Prostate gland (tissue), 2 donors: ENCODE measurements around the gene MITF. TPM values are rescaled to one million over a fixed set of nuclear protein-coding genes. Genes with fewer than 3 reads are reported as not detected.

Experiments used
- DNase-seq: peaks from one replicate; pipeline ENCODE4 v3.0.0-alpha.2; 2019; ENCODE audit warnings: low spot score
- H3K27ac ChIP-seq, 2 donors: fragments of 200-600 bp; sonication (generic); 2 replicates each; pipeline ENCODE4 v1.5.1; 2017 to 2019
- H3K27me3 ChIP-seq: fragments of 200-600 bp; sonication (generic); replicated peaks from 2 replicates; pipeline ENCODE4 v1.5.1; 2019; ENCODE audit not compliant: insufficient read depth
- H3K36me3 ChIP-seq, 2 donors: fragments of 200-600 bp; sonication (generic); 1 replicate in 1 of 2; 2 replicates in 1 of 2; pipeline versions ENCODE4 v1.5.1 to v1.8.1; 2017 to 2019
- H3K4me1 ChIP-seq: fragments of 200-600 bp; sonication (generic); replicated peaks from 2 replicates; pipeline ENCODE4 v1.5.1; 2019
- H3K4me3 ChIP-seq, 2 donors: fragments of 200-600 bp; sonication (generic); 2 replicates each; pipeline ENCODE4 v1.5.1; 2017 to 2019
- H3K9me3 ChIP-seq: fragments of 200-600 bp; sonication (generic); 2 replicates; pipeline ENCODE4 v1.5.1; 2017
- CTCF ChIP-seq, 4 experiments: fragments of 200-600 bp in 2 of 4; fragments of 450-650 bp in 2 of 4; sonication (generic) in 2 of 4; IDR thresholded peaks; 1 replicate in 3 of 4; 2 replicates in 1 of 4; pipeline ENCODE4 v1.5.1; 2016 to 2019; ENCODE audit warnings: antibody characterized with exemption in 4 of 4, mild to moderate bottlenecking in 2 of 4, moderate library complexity in 2 of 4
- POLR2A ChIP-seq: fragments of 450-650 bp; IDR thresholded peaks from one replicate; pipeline ENCODE4 v1.6.1; 2016; ENCODE audit warnings: antibody characterized with exemption, mild to moderate bottlenecking
- POLR2AphosphoS5 ChIP-seq: sonication (generic); formaldehyde crosslinking; IDR thresholded peaks from one replicate; pipeline ENCODE4 v1.6.1; 2017; ENCODE audit warnings: antibody characterized with exemption
- WGBS: methylation state at CpG from one replicate; pipeline ENCODE4 v1.1.5; 2018; 5-methylcytosine and 5-hydroxymethylcytosine counted together
- intact Hi-C: fragments of 100-400 bp; cut with DNase I; formaldehyde crosslinking; loops from one replicate; pipeline ENCODE4 v1.14.2; 2022
- total RNA-seq, 2 donors: library from RNA; depleted of rRNA; stranded (reverse); fragments of >200 nt; gene quantifications; one replicate each; pipeline ENCODE4 v1.1.0, GENCODE V29; 2016

MITF gene
- total RNA-seq, 2 donors from 2014 or later: 7.7 to 17.6 TPM

- peak; percentile 30 for DNase-seq
Observed at GRCh38 chr3:69819282-69819681, 80.0 kb downstream of the MITF start.

GRCh38 chr3:69821133-69821532 lies 81.9 kb downstream of the MITF start:
- no peaks in the 10 kb centered on the region for H3K9me3 ChIP-seq
- no peaks in the 10 kb centered on the region for H3K36me3 ChIP-seq
- no peak overlapping the region for H3K27ac ChIP-seq
- no peak for TF ChIP-seq POLR2AphosphoS5
- no peak for TF ChIP-seq POLR2A
- no peak for TF ChIP-seq CTCF (IDR thresholded peaks at IDR 0.05)
- intact Hi-C loops: no loop called here
- 69% methylated on average over 4 of the region's 4 CpGs for WGBS
- no peaks in the 10 kb centered on the region for H3K4me1 ChIP-seq
- no peak for DNase-seq
- no peak overlapping the region for H3K4me3 ChIP-seq
- no peaks in the 10 kb centered on the region for H3K27me3 ChIP-seq

More at GRCh38 chr3:69819282-69819681, 80.0 kb downstream of the MITF start:
- Histone ChIP-seq H3K27ac (no peak overlapping the region), H3K4me1 (no peaks in the 10 kb centered on the region), H3K36me3 (no peaks in the 10 kb centered on the region), H3K27me3 (no peaks in the 10 kb centered on the region), H3K4me3 (no peak overlapping the region), H3K9me3 (no peaks in the 10 kb centered on the region)
- 21% methylated on average over 3 of the region's 3 CpGs for WGBS
- intact Hi-C loops: no loop called here
- TF ChIP-seq POLR2AphosphoS5 (peak; percentile 26), POLR2A (no peak)

GRCh38 chr3:69823743-69824142 lies 84.5 kb downstream of the MITF start:
- intact Hi-C loops: no loop called here
- 94% methylated on average over 1 of the region's 1 CpG for WGBS

GRCh38 chr3:69825446-69825845 lies 86.2 kb downstream of the MITF start:
- TF ChIP-seq POLR2A (no peak), POLR2AphosphoS5 (no peak), CTCF (IDR thresholded peaks at IDR 0.05) (no peak)
- H3K9me3 ChIP-seq: no peaks in the 10 kb centered on the region
- 96% methylated on average over 2 of the region's 2 CpGs for WGBS
- no peak overlapping the region for H3K27ac ChIP-seq
- H3K4me3 ChIP-seq: no peak overlapping the region
- intact Hi-C loops: no loop called here
- no peaks in the 10 kb centered on the region for H3K36me3 ChIP-seq
- no peak for DNase-seq
- no peaks in the 10 kb centered on the region for H3K4me1 ChIP-seq
- H3K27me3 ChIP-seq: no peaks in the 10 kb centered on the region

More at GRCh38 chr3:69823743-69824142, 84.5 kb downstream of the MITF start:
- Histone ChIP-seq H3K36me3 (no peaks in the 10 kb centered on the region), H3K4me1 (no peaks in the 10 kb centered on the region), H3K9me3 (no peaks in the 10 kb centered on the region), H3K27me3 (no peaks in the 10 kb centered on the region), H3K4me3 (no peak overlapping the region), H3K27ac (no peak overlapping the region)
- TF ChIP-seq POLR2AphosphoS5: no peak
- no peak for TF ChIP-seq POLR2A
- TF ChIP-seq CTCF (IDR thresholded peaks at IDR 0.05): no peak
- no peak for DNase-seq

GRCh38 chr3:69827127-69827526 lies 87.9 kb downstream of the MITF start:
- intact Hi-C loops: no loop called here
- Histone ChIP-seq H3K36me3 (no peaks in the 10 kb centered on the region), H3K27ac (no peak overlapping the region), H3K27me3 (no peaks in the 10 kb centered on the region), H3K4me3 (no peak overlapping the region), H3K4me1 (no peaks in the 10 kb centered on the region), H3K9me3 (no peaks in the 10 kb centered on the region)
- DNase-seq: no peak
- TF ChIP-seq POLR2AphosphoS5 (no peak), CTCF (IDR thresholded peaks at IDR 0.05) (no peak), POLR2A (no peak)
- 92% methylated on average over 1 of the region's 1 CpG for WGBS
